Amygdala (tissue), 56 donors: ENCODE data around the gene TVP23B.
"Not testable (repeated sequence)": the region's sequence is repeated elsewhere in the genome, so short reads cannot be mapped to it uniquely, and the experiment has no call there.

ENCODE experiments used
- DNase-seq, 56 donors: peaks; one replicate each; lab custom pipeline; 2025; lab: John Stamatoyannopoulos, UW

Gene TVP23B

DNA sequence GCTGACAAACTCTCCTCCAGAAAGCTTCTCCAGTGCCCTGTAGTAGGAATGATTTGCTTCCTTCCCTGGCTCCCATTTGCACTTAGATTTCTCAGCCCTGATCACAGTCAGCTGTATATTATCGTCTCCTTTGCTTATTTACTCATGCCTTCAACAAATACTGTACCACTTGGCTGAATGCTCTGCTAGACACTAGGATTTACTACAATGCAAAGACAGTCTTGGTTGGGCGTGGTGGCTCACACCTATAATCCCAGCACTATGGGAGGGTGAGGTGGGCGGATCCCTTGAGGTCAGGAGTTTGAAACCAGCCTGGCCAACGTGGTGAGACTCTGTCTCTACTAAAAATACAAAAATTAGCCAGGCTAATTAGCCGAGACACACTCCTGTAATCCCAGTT is 5.9 kb downstream of the TVP23B start:
- DNase-seq = not testable (repeated sequence)

DNA sequence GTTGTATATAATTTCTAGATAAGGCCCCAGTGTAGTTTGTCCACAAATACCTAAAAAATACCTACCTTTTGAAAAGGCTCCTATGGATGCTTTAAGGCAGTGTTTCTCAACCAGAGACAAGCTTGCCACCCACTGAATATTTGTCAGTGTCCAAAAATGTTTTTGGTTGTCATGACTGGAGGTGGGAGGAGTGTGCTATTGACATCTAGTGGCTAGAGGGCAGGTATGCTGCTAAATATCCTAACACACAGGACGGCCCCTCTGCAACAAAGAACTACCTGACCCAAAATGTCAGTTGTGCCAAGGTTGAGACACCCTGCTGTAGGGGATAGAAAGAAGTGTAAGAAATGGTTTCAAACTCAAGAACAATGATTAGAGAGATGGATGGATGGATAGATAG is 10.4 kb downstream of the TVP23B start:
- DNase-seq = not testable (repeated sequence)

DNA sequence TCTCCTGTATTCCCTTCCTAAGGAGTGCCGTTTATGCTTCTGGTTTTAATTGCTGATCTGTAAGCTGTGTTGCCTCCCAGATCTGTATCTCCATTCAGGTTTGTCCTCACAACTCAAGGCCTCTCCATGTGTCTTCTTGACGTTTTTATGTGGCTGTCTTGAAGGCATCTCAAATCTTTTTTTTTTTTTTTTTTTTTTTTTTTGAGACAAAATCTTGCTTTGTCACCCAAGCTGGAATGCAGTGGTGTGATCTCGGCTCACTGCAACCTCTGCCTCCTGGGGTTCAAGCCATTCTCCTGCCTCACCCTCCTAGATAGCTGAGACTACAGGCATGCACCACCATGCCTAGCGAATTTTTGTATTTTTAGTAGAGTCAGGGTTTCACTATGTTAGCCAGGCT is 13.9 kb downstream of the TVP23B start:
- not testable (repeated sequence) for DNase-seq

DNA sequence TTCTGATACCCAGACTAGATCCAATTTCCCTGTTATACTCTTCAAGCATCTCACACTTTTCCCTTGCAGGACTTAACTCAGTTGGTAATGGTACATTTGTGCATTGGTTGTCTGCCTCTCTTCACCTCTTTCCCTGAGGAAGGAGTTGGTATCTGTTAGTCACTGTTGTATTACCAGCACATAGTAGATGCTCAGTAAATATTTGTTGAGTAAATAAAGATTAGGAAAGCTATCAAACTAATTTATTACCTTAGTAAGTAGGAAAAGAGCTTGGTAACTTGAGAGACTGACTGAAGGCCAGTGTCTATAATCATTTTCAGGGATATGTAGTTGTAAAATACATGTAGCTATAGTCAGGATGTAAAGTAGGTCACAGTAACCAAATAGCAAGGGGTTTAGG is 15.9 kb downstream of the TVP23B start:
- not testable (repeated sequence) for DNase-seq

DNA sequence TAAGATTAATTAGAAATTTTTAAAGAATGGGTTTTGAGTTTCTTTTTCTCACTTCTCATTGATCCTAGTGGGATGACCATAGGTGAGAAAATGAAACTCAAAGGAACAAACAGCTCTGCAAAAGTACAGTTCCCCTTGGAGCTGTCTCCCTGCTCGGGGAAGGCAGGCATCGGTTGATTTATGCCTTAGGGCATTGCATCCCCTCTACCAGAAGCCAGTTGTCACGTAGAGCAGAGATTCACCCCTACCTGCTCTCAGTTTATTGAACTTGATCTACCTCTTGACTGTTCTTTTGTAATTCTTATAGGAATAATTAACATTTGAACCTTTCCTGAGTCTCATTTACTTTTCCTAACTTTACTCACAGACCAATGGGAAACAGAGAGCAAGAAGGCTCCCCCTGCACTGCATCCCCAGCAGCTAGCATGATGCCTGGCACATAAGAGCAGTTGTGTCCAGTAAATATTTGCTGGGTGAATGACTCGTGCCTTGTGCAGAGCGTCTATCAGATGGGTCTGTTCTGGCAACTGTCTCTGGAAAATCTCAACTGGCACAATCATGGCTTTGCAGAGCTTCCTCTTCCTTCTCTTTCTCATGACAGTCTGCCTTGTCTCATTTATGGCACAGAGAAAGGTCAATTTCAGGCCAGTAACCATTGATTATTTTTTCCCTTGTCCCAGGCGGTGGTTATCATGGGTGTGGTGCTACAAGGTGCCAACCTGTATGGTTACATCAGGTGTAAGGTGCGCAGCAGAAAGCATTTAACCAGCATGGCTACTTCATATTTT is 22.7 kb downstream of the TVP23B start:
- not testable (repeated sequence) for DNase-seq

GRCh38 chr17:18815924-18816323 is 34.9 kb downstream of the TVP23B start:
- not testable (repeated sequence) for DNase-seq

- DNase-seq = peak in 12 of 56 donors; percentile 3 to 60 (median 9)
Observed at GRCh38 chr17:18816489-18817371, 35.7 kb downstream of the TVP23B start.

DNA sequence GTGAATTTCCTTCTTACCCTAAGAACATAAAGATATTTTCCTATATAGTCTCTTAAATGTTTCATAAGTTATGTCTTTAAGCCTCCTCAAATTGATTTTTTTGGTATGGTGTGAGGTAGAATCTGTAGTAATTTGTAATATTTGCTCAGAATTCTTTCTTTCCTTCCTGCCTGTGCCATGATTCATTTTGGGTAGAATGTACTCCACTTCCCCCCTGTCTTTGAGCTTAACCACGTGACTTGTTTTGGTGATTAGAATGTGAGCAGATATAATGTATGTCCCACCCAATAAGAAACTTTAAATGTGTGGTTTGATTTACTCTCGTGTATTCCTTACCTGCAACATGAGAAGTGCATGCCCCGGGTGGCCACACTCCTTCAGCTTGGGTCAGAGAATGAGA is 40.4 kb downstream of the TVP23B start:
- not testable (repeated sequence) for DNase-seq

DNA sequence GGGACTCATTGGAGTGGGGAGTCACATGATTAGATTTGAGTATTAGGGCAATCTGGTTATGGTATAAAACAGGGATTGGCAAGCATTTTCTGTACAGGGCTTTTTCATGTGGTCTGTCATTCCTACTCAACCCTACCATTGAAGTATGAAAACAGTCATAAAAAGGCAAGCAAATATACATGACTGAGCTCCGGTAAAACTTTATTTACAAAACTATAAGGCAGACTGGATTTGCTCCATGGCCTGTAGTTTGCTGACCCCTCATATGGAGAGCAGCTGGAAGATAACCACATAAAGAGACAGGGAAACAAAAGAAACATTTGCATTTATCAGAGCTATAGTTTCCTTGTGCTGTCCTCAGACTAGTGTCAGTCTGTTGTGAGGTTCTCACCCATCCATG is 46.6 kb downstream of the TVP23B start:
- not testable (repeated sequence) for DNase-seq

DNA sequence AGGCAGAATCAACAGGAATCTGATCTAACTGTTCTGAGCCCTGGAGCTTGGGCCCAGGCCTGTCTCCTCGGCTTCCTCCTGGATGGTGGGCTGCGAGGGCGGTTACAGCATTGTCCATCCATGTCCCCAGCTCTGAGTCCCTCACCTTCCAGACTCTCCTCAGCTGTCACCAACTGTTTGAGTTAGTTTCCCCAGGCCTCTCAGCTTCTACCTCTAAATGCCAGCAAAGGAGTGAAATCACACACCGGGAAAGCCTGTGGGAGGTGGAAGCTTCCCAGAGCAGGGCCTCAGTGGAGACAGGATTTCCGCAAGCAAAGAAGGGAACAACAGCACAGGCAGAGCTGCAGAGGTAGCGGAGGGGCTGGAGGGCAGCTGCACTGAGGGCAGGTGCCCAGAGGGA is 67.5 kb downstream of the TVP23B start:
- DNase-seq = no peak

GRCh38 chr17:18850679-18851078 is 69.7 kb downstream of the TVP23B start:
- DNase-seq = no peak

DNA sequence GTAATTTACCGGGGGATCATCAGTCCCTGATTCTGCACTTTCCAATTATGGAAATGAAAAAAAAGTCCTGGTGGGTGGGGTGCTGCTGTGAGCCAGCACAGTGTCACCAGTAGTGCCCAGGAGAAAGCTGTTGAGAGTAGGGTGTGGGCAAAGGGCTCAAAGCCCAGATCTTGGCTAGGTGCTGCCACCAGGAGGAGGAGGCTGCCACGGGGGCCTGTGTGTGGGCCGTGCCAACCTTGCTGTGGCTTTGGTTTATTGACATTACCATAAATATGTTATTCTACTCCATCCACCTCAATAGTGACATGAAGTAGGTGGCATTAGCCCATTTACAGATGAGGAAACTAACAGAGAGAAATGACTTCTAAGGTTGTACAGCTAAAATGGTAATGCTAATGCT is 70.2 kb downstream of the TVP23B start:
- DNase-seq = no peak

- DNase-seq = no peak
Observed at GRCh38 chr17:18854956-18855355, 74.0 kb downstream of the TVP23B start.

DNA sequence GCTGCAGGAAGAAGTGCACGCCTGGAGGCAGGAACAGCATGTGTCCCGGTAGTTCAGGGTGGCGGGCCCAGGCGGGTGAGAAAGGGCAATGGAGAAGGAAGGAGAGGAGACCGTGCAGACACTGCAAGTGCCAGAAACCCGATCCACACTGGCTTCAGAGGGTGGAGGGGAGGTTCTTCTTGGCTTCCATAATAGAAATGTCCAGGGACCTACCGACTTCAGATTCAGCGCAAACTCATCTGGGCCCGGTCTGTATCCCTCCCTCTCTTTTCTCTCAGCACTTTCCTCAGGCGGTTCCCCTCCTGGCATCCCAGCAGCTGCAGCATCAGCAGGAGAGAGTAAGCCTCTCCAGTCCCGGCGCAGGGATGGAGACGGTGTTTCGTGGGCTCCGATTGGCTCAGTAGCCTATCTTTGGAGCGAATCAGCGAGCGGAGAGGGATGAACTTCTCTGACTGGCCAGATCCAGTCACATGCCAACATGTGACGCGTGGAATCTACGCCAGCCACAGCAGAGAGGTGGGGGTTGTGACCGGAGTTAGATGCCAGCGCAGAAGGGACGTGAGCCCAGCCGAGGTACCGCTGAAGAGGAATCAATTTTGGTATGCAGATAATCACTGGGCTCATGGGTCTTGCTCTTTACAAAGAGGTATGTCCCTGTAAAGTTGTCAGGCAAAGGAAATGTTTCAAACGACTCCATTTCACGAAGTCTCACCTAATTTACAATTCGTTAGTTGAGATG is 75.0 kb downstream of the TVP23B start:
- peak; percentile 76 to 97 (median 92) for DNase-seq
